Measurements from ENCODE around the gene LRRN1. TPM values are rescaled to one million over a fixed set of nuclear protein-coding genes. Genes with fewer than 3 reads are reported as not detected.

The LRRN1 gene
- total RNA-seq, 1 donor from 2014 or later, result 1.00 TPM

DNA sequence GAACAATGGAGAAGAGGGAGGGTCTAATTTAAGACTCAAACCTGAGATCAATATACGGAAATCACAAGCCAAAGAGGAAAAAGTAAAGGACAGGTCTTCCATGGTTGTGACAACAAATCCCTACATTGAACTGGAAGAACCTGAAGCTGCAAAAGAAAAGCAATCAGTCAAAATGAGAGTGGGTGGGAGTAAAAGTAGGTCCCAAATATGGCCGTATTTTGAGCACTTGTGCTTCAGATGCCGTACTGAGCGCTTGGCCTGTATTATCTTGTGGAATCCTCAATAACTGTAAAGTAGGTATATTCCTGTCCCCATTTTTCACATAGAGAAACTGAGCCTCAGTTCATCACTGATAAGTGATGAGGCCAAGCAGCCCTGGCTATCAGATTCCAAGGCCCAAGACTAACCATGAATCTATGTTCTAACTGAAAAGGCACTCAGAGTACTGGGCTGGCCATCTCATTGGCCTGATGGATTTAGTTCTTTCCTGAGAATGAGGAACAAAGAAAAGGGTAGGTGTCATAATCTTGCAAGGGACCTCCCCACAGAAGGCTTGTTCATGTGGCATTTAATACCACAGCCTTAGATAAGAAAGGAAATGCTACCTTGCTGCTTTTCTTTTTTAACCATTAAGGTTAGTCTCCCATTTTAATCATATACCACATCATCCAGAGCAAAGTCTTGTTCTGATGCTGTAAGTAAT, 52.5 kb downstream of the LRRN1 start:
- no peak overlapping the region for H3K4me3 Mint-ChIP-seq
- no peaks in the 10 kb centered on the region for H3K9me3 Mint-ChIP-seq
- POLR2A ChIA-PET, result no interaction called here
- no peaks in the 10 kb centered on the region for H3K27me3 Mint-ChIP-seq
- intact Hi-C loops (cut with micrococcal nuclease), result no loop called here
- TF ChIP-seq, protein P1, sequence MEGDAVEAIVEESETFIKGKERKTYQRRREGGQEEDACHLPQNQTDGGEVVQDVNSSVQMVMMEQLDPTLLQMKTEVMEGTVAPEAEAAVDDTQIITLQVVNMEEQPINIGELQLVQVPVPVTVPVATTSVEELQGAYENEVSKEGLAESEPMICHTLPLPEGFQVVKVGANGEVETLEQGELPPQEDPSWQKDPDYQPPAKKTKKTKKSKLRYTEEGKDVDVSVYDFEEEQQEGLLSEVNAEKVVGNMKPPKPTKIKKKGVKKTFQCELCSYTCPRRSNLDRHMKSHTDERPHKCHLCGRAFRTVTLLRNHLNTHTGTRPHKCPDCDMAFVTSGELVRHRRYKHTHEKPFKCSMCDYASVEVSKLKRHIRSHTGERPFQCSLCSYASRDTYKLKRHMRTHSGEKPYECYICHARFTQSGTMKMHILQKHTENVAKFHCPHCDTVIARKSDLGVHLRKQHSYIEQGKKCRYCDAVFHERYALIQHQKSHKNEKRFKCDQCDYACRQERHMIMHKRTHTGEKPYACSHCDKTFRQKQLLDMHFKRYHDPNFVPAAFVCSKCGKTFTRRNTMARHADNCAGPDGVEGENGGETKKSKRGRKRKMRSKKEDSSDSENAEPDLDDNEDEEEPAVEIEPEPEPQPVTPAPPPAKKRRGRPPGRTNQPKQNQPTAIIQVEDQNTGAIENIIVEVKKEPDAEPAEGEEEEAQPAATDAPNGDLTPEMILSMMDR (IDR thresholded peaks at IDR 0.05), result no peak
- no peaks in the 10 kb centered on the region for H3K36me3 Mint-ChIP-seq (ENCODE audit: low read depth)
- no peak overlapping the region for H3K27ac Mint-ChIP-seq
- CTCF ChIA-PET, result no interaction called here
- DNase-seq, result no peak
- H3K4me1 Mint-ChIP-seq, result peaks cover 11% of the 10 kb centered on the region
- ATAC-seq (ENCODE audit: low read depth), result peak; percentile 81

DNA sequence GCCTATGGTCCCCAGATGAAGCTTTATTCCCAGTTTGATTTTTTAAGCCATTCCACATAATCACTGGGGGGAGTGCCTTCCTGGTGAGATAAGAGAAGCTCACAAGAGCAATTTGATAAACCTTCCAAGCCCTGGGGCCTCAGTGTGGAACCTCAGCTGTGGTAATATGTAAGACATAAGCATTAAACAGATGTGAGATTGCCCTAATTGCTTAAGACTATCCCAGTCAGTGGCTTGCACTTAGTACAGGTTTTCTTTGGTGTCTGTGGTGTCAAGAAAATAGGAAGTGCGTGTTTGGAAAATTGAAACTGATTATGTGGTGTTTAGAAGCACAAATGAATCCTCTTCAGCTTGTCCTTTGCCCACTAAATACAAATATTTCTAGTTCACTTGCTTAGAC, 54.3 kb downstream of the LRRN1 start:
- intact Hi-C loops (cut with micrococcal nuclease), result no loop called here
- POLR2A ChIA-PET, result no interaction called here
- DNase-seq, result no peak
- H3K4me3 Mint-ChIP-seq, result no peak overlapping the region
- no peaks in the 10 kb centered on the region for H3K9me3 Mint-ChIP-seq
- peaks cover 11% of the 10 kb centered on the region for H3K4me1 Mint-ChIP-seq
- ATAC-seq (ENCODE audit: low read depth), result no peak
- H3K27ac Mint-ChIP-seq, result no peak overlapping the region
- TF ChIP-seq, protein P1 (IDR thresholded peaks at IDR 0.05), result no peak
- CTCF ChIA-PET, result no interaction called here
- no peaks in the 10 kb centered on the region for H3K36me3 Mint-ChIP-seq (ENCODE audit: low read depth)
- H3K27me3 Mint-ChIP-seq, result no peaks in the 10 kb centered on the region

GRCh38 chr3:3855056-3855455, 55.8 kb downstream of the LRRN1 start:
- TF ChIP-seq, protein P1 (IDR thresholded peaks at IDR 0.05), result no peak
- DNase-seq (no peak), ATAC-seq (ENCODE audit: low read depth) (no peak)
- no peak overlapping the region for H3K27ac Mint-ChIP-seq
- H3K27me3 Mint-ChIP-seq, result peaks cover 2% of the 10 kb centered on the region
- intact Hi-C loops (cut with micrococcal nuclease), result no loop called here
- no peak overlapping the region for H3K4me3 Mint-ChIP-seq
- no peaks in the 10 kb centered on the region for H3K36me3 Mint-ChIP-seq (ENCODE audit: low read depth)
- CTCF ChIA-PET, result no interaction called here
- POLR2A ChIA-PET, result no interaction called here
- H3K9me3 Mint-ChIP-seq, result no peaks in the 10 kb centered on the region
- peaks cover 11% of the 10 kb centered on the region for H3K4me1 Mint-ChIP-seq

- intact Hi-C loops (cut with micrococcal nuclease), result no loop called here
- POLR2A ChIA-PET, result no interaction called here
- peaks cover 2% of the 10 kb centered on the region for H3K9me3 Mint-ChIP-seq
- H3K27ac Mint-ChIP-seq, result no peak overlapping the region
- H3K27me3 Mint-ChIP-seq, result peaks cover 2% of the 10 kb centered on the region
- ATAC-seq (ENCODE audit: low read depth) (no peak), DNase-seq (no peak)
- H3K36me3 Mint-ChIP-seq (ENCODE audit: low read depth), result peaks cover 2% of the 10 kb centered on the region
- H3K4me1 Mint-ChIP-seq, result no peaks in the 10 kb centered on the region
- no peak overlapping the region for H3K4me3 Mint-ChIP-seq
- CTCF ChIA-PET, result no interaction called here
- TF ChIP-seq, protein P1 (IDR thresholded peaks at IDR 0.05), result no peak
These were observed 61.0 kb downstream of the LRRN1 start for GRCh38 chr3:3860235-3860634.

GRCh38 chr3:3862534-3862933, 63.3 kb downstream of the LRRN1 start:
- H3K27ac Mint-ChIP-seq, result no peak overlapping the region
- TF ChIP-seq, protein P1 (IDR thresholded peaks at IDR 0.05), result no peak
- POLR2A ChIA-PET, result no interaction called here
- ATAC-seq (ENCODE audit: low read depth), result no peak
- peaks cover 2% of the 10 kb centered on the region for H3K36me3 Mint-ChIP-seq (ENCODE audit: low read depth)
- no peak overlapping the region for H3K4me3 Mint-ChIP-seq
- intact Hi-C loops (cut with micrococcal nuclease), result no loop called here
- no peak for DNase-seq
- CTCF ChIA-PET, result no interaction called here
- peaks cover 2% of the 10 kb centered on the region for H3K9me3 Mint-ChIP-seq
- H3K4me1 Mint-ChIP-seq, result no peaks in the 10 kb centered on the region
- peaks cover 2% of the 10 kb centered on the region for H3K27me3 Mint-ChIP-seq
